GM21717 (cell line): ENCODE measurements around the gene PMPCA.
A peak's percentile ranks its signal among the peaks of the same experiment; 100 is the strongest.
"Not testable (repeated sequence)": the region's sequence is repeated elsewhere in the genome, so short reads cannot be mapped to it uniquely, and the experiment has no call there.

Experiments used
- ATAC-seq: cut with Tn5 transposase; IDR thresholded peaks from one replicate; pipeline ENCODE4 v1.9.1; 2021; ENCODE audit warnings: mild to moderate bottlenecking, moderate library complexity; ENCODE audit not compliant: unreplicated experiment

Gene PMPCA

GRCh38 chr9:136392538-136393449 lies 17.7 kb upstream of the PMPCA start:
- no peak for ATAC-seq

DNA sequence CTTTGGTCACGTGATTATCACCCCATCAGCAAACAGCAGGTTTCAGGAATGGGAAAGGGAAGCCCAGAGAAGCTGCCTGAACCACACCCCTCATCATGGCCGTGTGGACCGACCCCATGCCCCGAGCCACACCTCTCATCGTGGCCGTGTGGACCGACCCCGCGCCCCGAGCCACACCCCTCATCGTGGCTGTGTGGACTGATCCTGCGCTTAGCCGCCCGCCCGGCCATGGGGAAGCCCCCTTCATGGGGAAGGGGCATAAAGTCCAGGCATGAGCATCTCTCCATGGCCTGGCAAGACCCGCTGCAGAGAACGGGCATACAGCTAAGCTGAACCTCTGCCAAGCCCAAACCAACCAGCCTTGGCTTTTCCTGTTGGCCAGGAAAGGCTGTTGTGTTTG lies 16.9 kb upstream of the PMPCA start:
- no peak for ATAC-seq

DNA sequence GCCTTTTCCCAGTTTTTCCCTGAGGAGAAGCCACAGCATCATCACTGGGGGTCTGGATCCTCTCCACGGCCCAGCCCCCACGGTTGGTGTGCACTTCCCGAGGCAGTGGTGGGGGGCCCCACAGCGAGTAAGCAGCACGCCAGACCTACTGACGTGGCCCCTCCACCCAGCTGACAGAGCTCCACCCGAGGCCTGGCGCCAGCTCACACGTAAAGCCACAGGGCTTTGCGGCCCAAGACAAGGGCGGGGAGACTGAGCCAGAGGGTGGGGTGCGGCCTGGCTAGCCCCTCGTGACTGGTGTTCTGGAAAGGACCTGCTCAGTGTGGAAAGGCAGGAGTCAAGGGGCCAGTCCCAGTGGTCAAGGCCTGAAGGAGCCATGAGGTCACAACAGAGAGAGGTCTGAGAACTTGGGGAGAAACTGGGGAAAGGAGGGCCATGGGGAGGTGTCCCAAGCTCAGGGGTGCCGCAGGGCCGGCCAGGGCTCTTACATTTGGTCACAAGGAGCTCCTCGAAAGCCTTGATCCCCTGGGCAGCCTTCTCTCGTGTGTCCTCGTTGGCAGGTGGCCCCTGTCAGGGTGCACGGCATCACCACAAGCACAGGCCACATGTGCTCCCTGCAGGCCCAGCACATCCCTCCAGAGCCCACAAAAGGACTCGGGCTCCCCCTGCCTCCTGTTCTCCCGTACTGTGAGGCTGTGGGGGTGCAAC lies 16.0 kb upstream of the PMPCA start:
- no peak for ATAC-seq

- no peak for ATAC-seq
These were observed 15.5 kb upstream of the PMPCA start for GRCh38 chr9:136395020-136395340.

GRCh38 chr9:136395345-136396218 lies 14.9 kb upstream of the PMPCA start:
- no peak for ATAC-seq

- ATAC-seq: no peak
These were observed 14.3 kb upstream of the PMPCA start for GRCh38 chr9:136396219-136396515.

DNA sequence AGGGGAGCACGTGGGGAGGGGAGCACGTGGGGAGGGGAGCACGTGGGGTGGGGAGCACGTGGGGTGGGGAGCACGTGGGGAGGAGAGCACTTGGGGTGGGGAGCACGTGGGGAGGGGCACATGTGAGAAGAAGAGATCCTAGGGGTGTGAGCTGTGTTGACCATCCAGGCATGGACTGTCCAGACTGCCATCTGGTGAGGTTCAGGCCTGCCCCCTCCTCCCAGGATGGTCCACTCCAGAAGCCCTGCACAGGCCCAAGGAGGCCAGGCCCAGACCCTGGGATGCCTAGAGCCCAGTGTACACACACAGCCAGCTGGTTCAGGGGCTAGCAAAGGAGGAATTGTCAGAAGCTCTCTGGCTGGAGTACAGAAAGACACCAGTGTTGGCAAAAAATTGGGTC lies 12.8 kb upstream of the PMPCA start:
- no peak for ATAC-seq

GRCh38 chr9:136398286-136398685 lies 12.2 kb upstream of the PMPCA start:
- no peak for ATAC-seq

- no peak for ATAC-seq
These were observed 11.1 kb upstream of the PMPCA start for GRCh38 chr9:136399176-136400037.

DNA sequence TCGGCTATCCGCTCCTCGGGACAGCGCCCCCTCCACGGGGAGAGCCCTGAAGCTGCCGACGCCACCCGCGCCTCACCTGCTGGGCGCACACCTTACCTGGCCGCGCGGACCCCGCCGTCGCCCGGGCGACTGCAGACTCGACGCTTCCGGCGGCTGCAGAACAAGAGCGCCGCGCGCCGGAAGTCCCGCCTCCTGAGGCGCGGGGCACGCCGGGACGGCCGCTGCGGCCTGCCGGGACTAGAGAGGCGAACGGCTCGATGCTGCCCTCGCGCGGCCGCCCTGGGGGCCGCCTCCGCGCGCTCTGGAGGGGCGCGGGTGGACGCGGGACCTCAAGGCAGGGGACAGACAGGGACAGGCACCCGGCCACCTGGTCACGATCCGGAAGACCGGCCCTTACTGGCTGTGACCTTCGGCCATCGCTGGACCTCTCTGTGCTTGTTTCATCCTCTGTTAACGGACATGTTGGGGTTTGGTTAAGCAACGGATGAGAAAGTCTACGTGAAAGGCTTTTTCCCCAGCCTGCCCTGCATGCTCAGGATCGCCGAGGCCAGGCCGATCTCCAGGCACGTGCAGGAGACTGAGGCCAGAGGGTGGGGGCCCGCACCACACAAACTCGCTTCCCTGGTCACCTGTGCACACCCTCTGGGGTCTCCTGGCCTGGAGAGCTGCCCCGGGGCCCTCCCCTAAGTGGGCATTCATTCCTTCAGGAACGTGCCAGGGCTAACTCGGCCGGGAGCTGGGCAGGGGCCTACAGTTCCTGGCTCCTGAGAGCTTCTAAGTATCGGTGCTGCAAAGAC lies 10.2 kb upstream of the PMPCA start, which contains the start of gene SNAPC4:
Gene SNAPC4, minus strand, starts transcription at position 133 of the 797 bp plus-strand sequence. CDS start 1,742 bp downstream, outside the sequence.
- ATAC-seq: peak; percentile 64

DNA sequence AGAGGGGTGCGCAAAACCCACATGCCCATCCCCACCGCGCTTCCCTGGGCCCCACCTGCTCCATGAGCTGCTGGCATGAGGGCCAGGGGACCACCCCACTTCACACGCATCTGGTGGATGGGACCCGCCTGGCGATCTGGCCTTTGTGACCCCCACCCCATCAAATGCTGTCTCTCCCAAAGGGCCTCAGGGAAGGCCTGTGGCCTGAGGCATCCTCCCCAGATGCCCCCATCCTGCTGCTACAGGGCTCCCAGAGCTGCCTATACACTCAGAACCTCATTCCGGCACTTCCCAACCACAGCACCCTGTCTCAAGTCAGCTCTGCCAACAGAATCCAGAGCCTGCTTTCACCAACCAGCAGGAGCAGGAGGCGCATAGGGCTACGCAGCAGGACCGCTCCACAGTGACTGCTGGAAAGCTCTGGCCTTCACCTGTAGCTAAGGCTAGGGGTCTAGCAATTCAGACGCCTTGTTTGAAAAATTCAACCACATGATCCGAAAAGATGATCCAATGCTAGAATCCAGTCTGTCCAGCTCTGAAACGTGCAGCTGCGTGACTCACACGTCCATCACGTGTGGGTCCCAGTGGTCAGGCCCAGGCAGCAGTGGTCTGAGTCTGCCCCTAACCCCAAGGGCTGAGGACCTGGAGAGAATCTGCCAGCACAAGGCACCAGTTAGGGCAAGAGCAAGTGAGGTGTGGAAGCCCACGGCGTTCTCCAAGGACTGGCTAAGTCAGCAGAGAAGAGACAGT lies 9.1 kb upstream of the PMPCA start:
- ATAC-seq: no peak

DNA sequence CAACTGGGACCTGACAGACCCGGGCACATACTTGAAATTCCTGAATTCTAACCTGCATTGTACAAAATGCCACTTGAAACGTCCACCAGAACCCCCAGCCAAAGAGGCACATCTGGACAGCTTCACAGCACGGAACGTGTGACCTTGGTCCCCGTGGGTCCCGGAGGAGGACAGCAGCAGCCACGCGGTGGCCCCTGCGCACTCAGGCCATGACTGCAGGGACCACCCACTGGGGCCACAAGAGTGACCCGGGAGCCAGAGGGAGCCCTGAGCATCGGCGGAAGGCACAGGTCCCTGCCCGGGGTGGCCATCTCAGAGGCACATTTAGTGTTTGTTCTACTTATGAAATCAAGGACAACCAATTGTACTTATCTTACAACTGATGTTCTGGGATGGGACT lies 8.4 kb upstream of the PMPCA start:
- no peak for ATAC-seq

GRCh38 chr9:136403538-136403914 lies 6.9 kb upstream of the PMPCA start:
- no peak for ATAC-seq

DNA sequence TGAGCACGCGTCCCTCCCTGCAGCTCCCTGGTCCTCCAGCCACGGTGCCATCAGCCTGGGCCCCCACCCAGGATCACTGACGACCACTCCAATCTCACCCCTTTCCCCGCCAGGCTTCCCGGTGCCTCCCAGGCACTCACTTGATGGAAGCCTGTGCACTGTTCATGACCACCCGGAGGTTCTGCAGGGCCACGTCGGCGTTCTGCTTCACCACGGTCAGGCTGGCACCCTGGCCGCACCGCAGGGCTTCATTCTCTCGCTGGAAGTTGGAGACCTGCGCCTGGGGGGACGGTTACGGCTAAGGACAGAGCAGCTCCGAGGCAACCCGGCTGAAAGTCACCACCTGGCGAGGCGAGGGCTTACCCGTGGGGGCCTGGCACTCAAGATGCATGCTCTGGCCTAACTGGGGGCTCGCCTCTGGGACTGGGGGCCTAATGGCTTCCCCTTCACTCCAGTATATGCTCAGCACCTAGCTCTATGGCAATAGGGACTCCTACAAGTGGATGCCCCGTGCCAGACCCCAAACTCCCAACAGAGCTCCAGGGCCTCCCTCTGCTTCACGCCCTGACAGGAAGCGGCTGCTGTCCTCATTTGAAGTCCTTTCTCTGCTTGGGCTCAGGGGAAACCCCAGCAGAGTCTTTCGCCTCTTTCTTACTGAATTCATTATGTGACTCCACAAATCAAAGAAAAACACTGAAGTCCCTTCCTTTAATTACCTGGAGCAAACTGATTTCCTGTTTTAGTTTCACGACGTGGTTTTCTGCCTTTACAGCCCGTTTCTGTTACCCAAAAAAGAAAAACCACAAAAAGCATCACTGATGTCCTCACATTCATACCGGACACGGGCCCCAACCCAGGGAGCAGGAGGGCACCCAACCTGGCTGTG lies 6.3 kb upstream of the PMPCA start:
- ATAC-seq: no peak

DNA sequence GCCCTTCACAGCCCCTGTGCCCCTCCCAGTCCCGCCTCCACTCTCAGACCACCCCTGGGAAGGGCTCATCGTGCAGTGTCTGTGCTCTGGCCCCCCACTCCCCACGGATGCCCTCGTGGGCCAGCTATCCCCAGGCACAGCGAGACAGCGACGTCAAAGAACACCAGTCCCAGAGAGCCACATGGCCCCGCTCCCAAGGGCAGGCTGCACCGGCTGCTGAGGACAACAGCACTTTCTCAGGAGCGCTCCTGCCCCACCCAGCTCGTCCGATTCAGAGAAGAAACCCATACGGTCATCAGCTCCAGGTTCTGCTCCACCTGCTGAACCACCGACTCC lies 5.7 kb upstream of the PMPCA start:
- ATAC-seq: no peak

DNA sequence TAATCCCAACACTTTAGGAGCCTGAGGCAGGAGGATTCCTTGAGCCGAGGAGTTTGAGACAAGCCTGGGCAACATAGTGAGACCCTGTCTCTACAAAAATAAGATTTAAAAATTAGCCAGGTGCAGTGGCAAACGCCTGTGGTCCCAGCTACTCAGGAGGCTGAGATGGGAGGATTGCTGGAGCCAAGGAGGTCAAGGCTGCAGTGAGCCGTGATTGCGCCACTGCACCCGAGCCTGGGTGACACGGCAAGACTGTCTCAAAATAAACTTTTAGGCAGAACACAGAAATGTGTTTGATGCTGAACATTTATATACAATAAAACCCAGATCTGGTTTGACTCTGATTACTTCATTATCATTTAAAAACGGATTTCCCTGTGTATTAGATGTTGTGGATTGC lies 5.0 kb upstream of the PMPCA start:
- no peak for ATAC-seq

GRCh38 chr9:136405904-136406303 lies 4.6 kb upstream of the PMPCA start:
- not testable (repeated sequence) for ATAC-seq

DNA sequence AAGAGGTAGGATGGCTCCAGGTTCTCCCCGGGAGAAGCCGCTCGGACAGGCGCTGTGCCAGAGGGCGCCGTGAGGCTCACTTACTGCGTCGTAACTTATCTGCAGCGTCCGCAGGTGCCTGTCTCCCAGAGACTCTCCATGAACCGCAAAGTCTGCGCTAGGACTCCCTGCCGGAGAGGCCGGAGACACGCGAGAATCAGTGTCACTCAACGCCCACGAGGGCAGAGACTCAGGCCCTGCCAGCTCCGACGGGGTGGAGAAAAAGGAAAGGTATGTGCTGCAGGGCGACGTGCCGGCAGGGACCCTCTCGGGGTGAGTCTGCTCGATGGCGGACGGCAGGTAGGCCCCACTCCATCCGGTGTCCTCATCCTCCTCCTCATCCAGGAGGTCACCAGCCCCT lies 3.4 kb upstream of the PMPCA start:
- ATAC-seq: not testable (repeated sequence)
